Vagina (tissue), 2 donors: ENCODE measurements around the gene FCN3. TPM values are rescaled to one million over a fixed set of nuclear protein-coding genes. Genes with fewer than 3 reads are reported as not detected.
"Not testable (repeated sequence)": the region's sequence is repeated elsewhere in the genome, so short reads cannot be mapped to it uniquely, and the experiment has no call there.

Source experiments
- DNase-seq, 2 donors: peaks; one replicate each; pipeline ENCODE4 v3.0.0-alpha.2; 2017; ENCODE audit errors: extremely low spot score in 2 of 2
- H3K27ac ChIP-seq: fragments of 200-600 bp; sonication (generic); one replicate; pipeline ENCODE4 v1.5.1; 2019
- H3K27me3 ChIP-seq: fragments of 200-600 bp; sonication (generic); one replicate; pipeline ENCODE4 v1.5.1; 2019
- H3K36me3 ChIP-seq, 2 donors: fragments of 200-600 bp; sonication (generic); one replicate each; pipeline ENCODE4 v1.5.1; 2017 to 2019
- H3K4me1 ChIP-seq: fragments of 200-600 bp; sonication (generic); one replicate; pipeline ENCODE4 v1.5.1; 2019
- H3K4me3 ChIP-seq, 2 donors: fragments of 200-600 bp; sonication (generic); 1 replicate in 1 of 2; 2 replicates in 1 of 2; pipeline ENCODE4 v1.5.1; 2016 to 2019
- H3K9me3 ChIP-seq: fragments of 200-600 bp; sonication (generic); one replicate; pipeline ENCODE4 v1.5.1; 2019
- CTCF ChIP-seq, 3 experiments: fragments of 450-650 bp in 2 of 3; fragments of 200-600 bp in 1 of 3; sonication (generic) in 1 of 3; IDR thresholded peaks; one replicate each; pipeline ENCODE4 v1.5.1; 2017 to 2019; ENCODE audit warnings: antibody characterized with exemption in 3 of 3, mild to moderate bottlenecking in 2 of 3, moderate library complexity in 2 of 3
- POLR2A ChIP-seq, 2 donors: fragments of 450-650 bp; IDR thresholded peaks; one replicate each; pipeline ENCODE4 v1.6.1; 2017; ENCODE audit warnings: antibody characterized with exemption in 2 of 2, mild to moderate bottlenecking in 2 of 2, moderate library complexity in 2 of 2
- POLR2AphosphoS5 ChIP-seq, 2 donors: sonication (generic); formaldehyde crosslinking; IDR thresholded peaks; one replicate each; pipeline ENCODE4 v1.9.0; 2017; ENCODE audit warnings: antibody characterized with exemption in 2 of 2, mild to moderate bottlenecking in 2 of 2, low read depth in 1 of 2; ENCODE audit not compliant: insufficient read depth in 1 of 2
- intact Hi-C: fragments of 100-400 bp; cut with DNase I; formaldehyde crosslinking; loops from one replicate; pipeline ENCODE4 v1.15.1; 2023
- total RNA-seq: library from RNA; depleted of rRNA; stranded (reverse); fragments of >200 nt; gene quantifications from one replicate; pipeline ENCODE4 v1.2.3, GENCODE V29; 2016

Gene FCN3
- total RNA-seq, 1 donor from 2014 or later, result 1.7 TPM

GRCh38 chr1:27408151-27408550, 33.5 kb upstream of the FCN3 start:
- no peak overlapping the region for H3K27ac ChIP-seq
- peaks cover 41% of the 10 kb centered on the region for H3K4me1 ChIP-seq
- peaks cover 0 to 67% of the 10 kb centered on the region in 2 donors for H3K36me3 ChIP-seq
- no peak overlapping the region for H3K4me3 ChIP-seq
- H3K27me3 ChIP-seq, result no peaks in the 10 kb centered on the region
- DNase-seq, result no peak
- intact Hi-C loops, result loop anchor here (5.0 kb wide), 1 partner anchor 79 kb away; no protein-coding TSS in a partner anchor
- TF ChIP-seq POLR2AphosphoS5 (IDR thresholded peaks at IDR 0.05; ENCODE audit: insufficient read depth in 1 of 2, low read depth in 1 of 2), result no peak
- TF ChIP-seq POLR2A (IDR thresholded peaks at IDR 0.05), result no peak
- no peak for TF ChIP-seq CTCF (IDR thresholded peaks at IDR 0.05)
- no peaks in the 10 kb centered on the region for H3K9me3 ChIP-seq

DNA sequence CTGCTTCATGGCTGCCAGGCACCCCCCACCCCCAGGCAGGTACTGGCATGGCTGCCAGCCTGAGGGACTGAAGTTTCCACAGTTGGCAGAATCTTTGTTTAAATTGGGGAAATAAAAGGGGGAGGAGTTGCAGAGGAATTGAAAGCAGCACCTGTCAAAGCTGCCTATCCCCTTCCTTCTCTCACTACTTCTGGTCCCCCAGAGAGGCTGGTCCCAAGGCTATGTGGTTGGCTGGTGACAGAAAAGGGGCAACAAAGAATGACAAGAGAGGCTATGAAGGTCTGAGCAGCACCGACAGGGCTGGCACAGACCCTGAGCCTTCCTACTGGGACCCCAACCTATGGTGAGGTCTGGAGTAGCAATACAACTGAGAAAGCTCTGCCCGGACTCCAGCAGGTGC, 32.2 kb upstream of the FCN3 start:
- Histone ChIP-seq H3K4me1 (peaks cover 55% of the 10 kb centered on the region), H3K27ac (peak overlapping the region; percentile 68), H3K36me3 (peaks cover 0 to 54% of the 10 kb centered on the region in 2 donors)
- intact Hi-C loops, result loop anchor here (5.0 kb wide), 1 partner anchor 81 kb away; no protein-coding TSS in a partner anchor
- H3K4me3 ChIP-seq, DNase-seq, H3K9me3 ChIP-seq, H3K27me3 ChIP-seq: not testable (repeated sequence)

- H3K36me3 ChIP-seq, result peaks cover 0 to 49% of the 10 kb centered on the region in 2 donors
- TF ChIP-seq POLR2AphosphoS5 (IDR thresholded peaks at IDR 0.05; ENCODE audit: insufficient read depth in 1 of 2, low read depth in 1 of 2) (no peak), CTCF (IDR thresholded peaks at IDR 0.05) (no peak), POLR2A (IDR thresholded peaks at IDR 0.05) (no peak)
- no peak overlapping the region for H3K4me3 ChIP-seq
- H3K27ac ChIP-seq, result peak overlapping the region; percentile 68
- DNase-seq, result no peak
- H3K27me3 ChIP-seq, result no peaks in the 10 kb centered on the region
- intact Hi-C loops, result loop anchor here (5.0 kb wide), 1 partner anchor 81 kb away; no protein-coding TSS in a partner anchor
- no peaks in the 10 kb centered on the region for H3K9me3 ChIP-seq
- H3K4me1 ChIP-seq, result peaks cover 60% of the 10 kb centered on the region
These were observed 31.7 kb upstream of the FCN3 start for GRCh38 chr1:27406362-27406680.

- DNase-seq, H3K27me3 ChIP-seq, H3K4me3 ChIP-seq, H3K9me3 ChIP-seq: not testable (repeated sequence)
- intact Hi-C loops, result loop anchor here (5.0 kb wide), 1 partner anchor 82 kb away; no protein-coding TSS in a partner anchor
- Histone ChIP-seq H3K27ac (peak overlapping the region; percentile 68), H3K4me1 (peaks cover 63% of the 10 kb centered on the region), H3K36me3 (peaks cover 0 to 44% of the 10 kb centered on the region in 2 donors)
These were observed 31.2 kb upstream of the FCN3 start for GRCh38 chr1:27405598-27406361.

- no peaks in the 10 kb centered on the region for H3K27me3 ChIP-seq
- peak overlapping the region; percentile 87 for H3K27ac ChIP-seq
- peaks cover 70% of the 10 kb centered on the region for H3K4me1 ChIP-seq
- intact Hi-C loops, result loop anchor here (5.0 kb wide), 1 partner anchor 82 kb away; no protein-coding TSS in a partner anchor
- H3K4me3 ChIP-seq, result no peak overlapping the region
- DNase-seq, result no peak
- H3K36me3 ChIP-seq, result peaks cover 0 to 36% of the 10 kb centered on the region in 2 donors
- no peaks in the 10 kb centered on the region for H3K9me3 ChIP-seq
- TF ChIP-seq CTCF (IDR thresholded peaks at IDR 0.05), result no peak
- TF ChIP-seq POLR2A (IDR thresholded peaks at IDR 0.05), result no peak
- TF ChIP-seq POLR2AphosphoS5 (IDR thresholded peaks at IDR 0.05; ENCODE audit: insufficient read depth in 1 of 2, low read depth in 1 of 2), result peak in 1 of 2 donors; percentile 13
These were observed 30.4 kb upstream of the FCN3 start for GRCh38 chr1:27405074-27405473.

GRCh38 chr1:27403931-27404330, 29.3 kb upstream of the FCN3 start:
- peak overlapping the region in 1 of 2 donors; percentile 9 for H3K4me3 ChIP-seq
- H3K36me3 ChIP-seq, result peaks cover 0 to 25% of the 10 kb centered on the region in 2 donors
- DNase-seq, result no peak
- TF ChIP-seq POLR2AphosphoS5 (IDR thresholded peaks at IDR 0.05; ENCODE audit: insufficient read depth in 1 of 2, low read depth in 1 of 2) (no peak), POLR2A (IDR thresholded peaks at IDR 0.05) (no peak), CTCF (IDR thresholded peaks at IDR 0.05) (no peak)
- peak overlapping the region; percentile 87 for H3K27ac ChIP-seq
- intact Hi-C loops, result loop anchor here (5.0 kb wide), 1 partner anchor 203 kb away; no protein-coding TSS in a partner anchor
- no peaks in the 10 kb centered on the region for H3K9me3 ChIP-seq
- H3K4me1 ChIP-seq, result peaks cover 81% of the 10 kb centered on the region
- H3K27me3 ChIP-seq, result no peaks in the 10 kb centered on the region
